Thyroid gland (tissue), 4 donors: ENCODE data around the gene MYO15A. TPM values are rescaled to one million over a fixed set of nuclear protein-coding genes. Genes with fewer than 3 reads are reported as not detected.

Source experiments
- DNase-seq, 2 donors: peaks; one replicate each; pipeline ENCODE4 v3.0.0-alpha.2; 2019
- H3K27ac ChIP-seq, 3 donors: fragments of 200-600 bp; sonication (generic); 1 replicate in 2 of 3; 2 replicates in 1 of 3; pipeline ENCODE4 v1.5.1; 2016 to 2019; ENCODE audit warnings: mild to moderate bottlenecking in 1 of 3, moderate library complexity in 1 of 3
- H3K27me3 ChIP-seq: fragments of 200-600 bp; sonication (generic); one replicate; pipeline ENCODE4 v1.5.1; 2019
- H3K36me3 ChIP-seq, 2 donors: fragments of 200-600 bp; sonication (generic); one replicate each; pipeline ENCODE4 v1.5.1; 2016 to 2019
- H3K4me1 ChIP-seq, 2 donors: fragments of 200-600 bp; sonication (generic); one replicate each; pipeline ENCODE4 v1.5.1; 2017 to 2019
- H3K4me3 ChIP-seq, 3 donors: fragments of 200-600 bp; sonication (generic); replicated peaks in 1 of 3; 1 replicate in 2 of 3; 2 replicates in 1 of 3; pipeline ENCODE4 v1.5.1; 2016; ENCODE audit warnings: mild to moderate bottlenecking in 1 of 3
- H3K9me3 ChIP-seq: fragments of 200-600 bp; sonication (generic); one replicate; pipeline ENCODE4 v1.5.1; 2017
- POLR2A ChIP-seq, 2 donors: fragments of 450-650 bp; IDR thresholded peaks; one replicate each; pipeline ENCODE4 v1.6.1; 2017; ENCODE audit warnings: antibody characterized with exemption in 2 of 2, mild to moderate bottlenecking in 2 of 2, moderate library complexity in 1 of 2
- WGBS, 2 donors: methylation state at CpG; one replicate each; pipeline ENCODE4 v1.1.5; 2017; 5-methylcytosine and 5-hydroxymethylcytosine counted together
- intact Hi-C: fragments of 100-400 bp; cut with DNase I; formaldehyde crosslinking; loops from one replicate; pipeline ENCODE4 v1.15.1; 2023
- total RNA-seq, 4 donors: library from RNA; depleted of rRNA; stranded (reverse); fragments of >200 nt; gene quantifications; one replicate each; pipeline ENCODE4 v1.2.3, GENCODE V29; 2016
- TF ChIP-seq, protein P1 (sequence below), 6 experiments: fragments of 200-600 bp in 3 of 6; fragments of 450-650 bp in 3 of 6; sonication (generic) in 3 of 6; IDR thresholded peaks; one replicate each; pipeline ENCODE4 v1.5.1; 2016 to 2019; ENCODE audit warnings: antibody characterized with exemption in 6 of 6, mild to moderate bottlenecking in 2 of 6, inconsistent platforms in 1 of 6, moderate library complexity in 1 of 6

Gene MYO15A
- total RNA-seq, 4 donors from 2014 or later: 1.3 to 3.6 (median 1.7) TPM

DNA sequence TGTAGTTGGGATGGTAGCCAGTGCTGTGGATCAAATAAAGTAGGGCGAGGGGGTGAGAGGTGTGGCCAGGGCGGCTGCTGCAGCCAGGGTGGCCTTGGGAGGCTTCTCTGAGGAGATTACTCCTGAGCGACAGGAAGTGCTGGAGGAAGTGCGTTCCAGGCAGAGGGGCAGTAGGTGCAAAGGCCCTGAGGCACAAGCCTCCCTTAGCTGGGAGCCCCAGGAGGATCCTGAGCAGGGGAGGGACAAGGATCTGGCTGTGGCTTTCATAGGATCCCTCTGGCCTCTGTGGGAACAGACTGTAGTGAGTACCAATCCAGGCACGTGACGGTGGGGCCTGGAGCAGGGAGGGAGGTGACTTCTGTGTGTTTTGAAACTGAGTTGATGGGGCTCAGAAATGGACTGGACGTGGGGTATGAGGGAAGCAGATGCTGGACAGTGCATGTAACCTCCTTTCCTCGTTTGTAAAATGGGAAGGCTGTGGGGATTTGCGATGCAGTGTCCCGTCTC is 119.7 kb downstream of the MYO15A start:
- no peaks in the 10 kb centered on the region for H3K36me3 ChIP-seq
- no peak overlapping the region for H3K27ac ChIP-seq
- peaks cover 8 to 12% of the 10 kb centered on the region in 2 donors for H3K4me1 ChIP-seq
- no peak overlapping the region for H3K4me3 ChIP-seq
- DNase-seq: no peak
- WGBS, 2 donors: 93 to 96% methylated on average over 10 of the region's 10 CpGs
- intact Hi-C loops: no loop called here
- H3K9me3 ChIP-seq: no peaks in the 10 kb centered on the region
- no peaks in the 10 kb centered on the region for H3K27me3 ChIP-seq
- TF ChIP-seq, protein P1, sequence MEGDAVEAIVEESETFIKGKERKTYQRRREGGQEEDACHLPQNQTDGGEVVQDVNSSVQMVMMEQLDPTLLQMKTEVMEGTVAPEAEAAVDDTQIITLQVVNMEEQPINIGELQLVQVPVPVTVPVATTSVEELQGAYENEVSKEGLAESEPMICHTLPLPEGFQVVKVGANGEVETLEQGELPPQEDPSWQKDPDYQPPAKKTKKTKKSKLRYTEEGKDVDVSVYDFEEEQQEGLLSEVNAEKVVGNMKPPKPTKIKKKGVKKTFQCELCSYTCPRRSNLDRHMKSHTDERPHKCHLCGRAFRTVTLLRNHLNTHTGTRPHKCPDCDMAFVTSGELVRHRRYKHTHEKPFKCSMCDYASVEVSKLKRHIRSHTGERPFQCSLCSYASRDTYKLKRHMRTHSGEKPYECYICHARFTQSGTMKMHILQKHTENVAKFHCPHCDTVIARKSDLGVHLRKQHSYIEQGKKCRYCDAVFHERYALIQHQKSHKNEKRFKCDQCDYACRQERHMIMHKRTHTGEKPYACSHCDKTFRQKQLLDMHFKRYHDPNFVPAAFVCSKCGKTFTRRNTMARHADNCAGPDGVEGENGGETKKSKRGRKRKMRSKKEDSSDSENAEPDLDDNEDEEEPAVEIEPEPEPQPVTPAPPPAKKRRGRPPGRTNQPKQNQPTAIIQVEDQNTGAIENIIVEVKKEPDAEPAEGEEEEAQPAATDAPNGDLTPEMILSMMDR (IDR thresholded peaks at IDR 0.05): no peak
- TF ChIP-seq POLR2A (IDR thresholded peaks at IDR 0.05): no peak

DNA sequence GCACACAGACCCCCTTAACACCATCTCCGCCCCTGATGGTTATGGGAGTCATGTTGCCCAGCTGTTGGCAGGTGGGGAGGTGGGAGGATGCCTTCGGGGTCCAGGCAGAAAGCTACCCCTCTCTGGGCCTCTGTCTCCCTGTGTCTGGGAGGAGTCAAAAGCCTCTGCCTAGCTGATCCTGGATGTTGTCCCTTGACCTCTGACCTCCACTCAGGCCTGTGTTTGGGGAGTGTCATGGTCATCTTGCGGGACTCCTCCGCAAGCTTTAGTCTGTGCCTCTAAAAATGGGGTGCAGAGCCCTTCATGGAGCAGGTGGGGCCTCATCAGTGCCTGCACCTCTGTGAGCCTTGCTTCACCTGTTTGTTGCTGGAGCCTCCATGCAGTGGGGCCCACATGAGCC is 120.7 kb downstream of the MYO15A start:
- no peak for DNase-seq
- WGBS, 2 donors: 72 to 91% methylated on average over 3 to 4 of the region's 4 CpGs

More for the DNA sequence above, 120.7 kb downstream of the MYO15A start:
- Histone ChIP-seq H3K36me3 (peaks cover 3 to 4% of the 10 kb centered on the region in 2 donors), H3K27me3 (no peaks in the 10 kb centered on the region), H3K27ac (no peak overlapping the region), H3K9me3 (no peaks in the 10 kb centered on the region), H3K4me3 (no peak overlapping the region), H3K4me1 (peaks cover 8 to 12% of the 10 kb centered on the region in 2 donors)
- TF ChIP-seq POLR2A (IDR thresholded peaks at IDR 0.05): no peak
- TF ChIP-seq, protein P1 (IDR thresholded peaks at IDR 0.05): no peak
- intact Hi-C loops: no loop called here

Other genes starting within 250 kb of the MYO15A start
- 100 to 1,000 TPM; 138 to 881 (median 257) TPM for gene TOM1L2, start 136.4 kb upstream of the MYO15A start, total RNA-seq
- 10 to 100 TPM; 18.5 to 28.7 (median 23.4) TPM for gene DRC3, start 135.9 kb upstream of the MYO15A start, total RNA-seq
- gene ATPAF2, start 69.6 kb upstream of the MYO15A start, total RNA-seq: 10 to 100 TPM; 28.1 to 40.1 (median 36.7) TPM
- 10 to 100 TPM; 12.6 to 16.8 (median 13.5) TPM for gene GID4, start 69.3 kb upstream of the MYO15A start, total RNA-seq
- 10 to 100 TPM; 35.3 to 88.8 (median 59.2) TPM for gene DRG2, start 20.8 kb upstream of the MYO15A start, total RNA-seq
- gene ALKBH5, start 75.1 kb downstream of the MYO15A start, total RNA-seq: 100 to 1,000 TPM; 123 to 169 (median 159) TPM
- gene LLGL1, start 116.9 kb downstream of the MYO15A start, total RNA-seq: 10 to 100 TPM; 14.5 to 19.4 (median 17.5) TPM
- 100 to 1,000 TPM; 231 to 259 (median 241) TPM for gene FLII, start 150.0 kb downstream of the MYO15A start, total RNA-seq
- gene MIEF2, start 151.9 kb downstream of the MYO15A start, total RNA-seq: 10 to 100 TPM; 25.7 to 47.0 (median 34.9) TPM
- 10 to 100 TPM; 31.3 to 34.5 (median 32.5) TPM for gene TOP3A, start 206.2 kb downstream of the MYO15A start, total RNA-seq
- 10 to 100 TPM; 16.7 to 28.3 (median 19.6) TPM for gene SMCR8, start 206.5 kb downstream of the MYO15A start, total RNA-seq